ENCODE data around the gene C9orf72. TPM values are rescaled to one million over a fixed set of nuclear protein-coding genes. Genes with fewer than 3 reads are reported as not detected.

C9orf72 gene
- total and polyA plus RNA-seq, 9 of the 15 experiments (the other 6 are each of a cell fraction or from before 2014, with no cell fraction given), result 2.3 to 7.3 (median 4.1) TPM

DNA sequence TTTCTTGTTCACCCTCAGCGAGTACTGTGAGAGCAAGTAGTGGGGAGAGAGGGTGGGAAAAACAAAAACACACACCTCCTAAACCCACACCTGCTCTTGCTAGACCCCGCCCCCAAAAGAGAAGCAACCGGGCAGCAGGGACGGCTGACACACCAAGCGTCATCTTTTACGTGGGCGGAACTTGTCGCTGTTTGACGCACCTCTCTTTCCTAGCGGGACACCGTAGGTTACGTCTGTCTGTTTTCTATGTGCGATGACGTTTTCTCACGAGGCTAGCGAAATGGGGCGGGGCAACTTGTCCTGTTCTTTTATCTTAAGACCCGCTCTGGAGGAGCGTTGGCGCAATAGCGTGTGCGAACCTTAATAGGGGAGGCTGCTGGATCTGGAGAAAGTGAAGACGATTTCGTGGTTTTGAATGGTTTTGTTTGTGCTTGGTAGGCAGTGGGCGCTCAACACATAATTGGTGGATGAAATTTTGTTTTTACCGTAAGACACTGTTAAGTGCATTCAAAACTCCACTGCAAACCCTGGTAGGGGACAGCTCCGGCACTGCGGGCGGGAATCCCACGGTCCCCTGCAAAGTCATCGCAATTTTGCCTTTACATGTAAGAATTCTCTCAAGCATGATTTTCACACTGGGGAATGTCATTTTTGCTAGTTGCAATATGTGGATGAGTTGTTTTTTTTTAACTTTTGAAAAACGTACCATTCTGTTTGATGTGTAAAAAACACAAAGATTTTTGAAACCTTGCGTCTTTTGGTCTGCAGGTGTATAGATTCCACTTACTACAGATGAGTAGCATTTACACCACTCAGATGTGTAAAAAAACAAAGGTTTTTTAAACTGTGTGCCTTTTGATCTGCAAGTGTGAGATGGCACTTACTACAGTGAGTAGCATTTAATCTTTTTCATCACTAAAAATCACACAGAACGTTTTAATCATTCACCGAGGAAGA is 631 bp upstream of the C9orf72 start (continued):
- TF ChIP-seq, protein P1, sequence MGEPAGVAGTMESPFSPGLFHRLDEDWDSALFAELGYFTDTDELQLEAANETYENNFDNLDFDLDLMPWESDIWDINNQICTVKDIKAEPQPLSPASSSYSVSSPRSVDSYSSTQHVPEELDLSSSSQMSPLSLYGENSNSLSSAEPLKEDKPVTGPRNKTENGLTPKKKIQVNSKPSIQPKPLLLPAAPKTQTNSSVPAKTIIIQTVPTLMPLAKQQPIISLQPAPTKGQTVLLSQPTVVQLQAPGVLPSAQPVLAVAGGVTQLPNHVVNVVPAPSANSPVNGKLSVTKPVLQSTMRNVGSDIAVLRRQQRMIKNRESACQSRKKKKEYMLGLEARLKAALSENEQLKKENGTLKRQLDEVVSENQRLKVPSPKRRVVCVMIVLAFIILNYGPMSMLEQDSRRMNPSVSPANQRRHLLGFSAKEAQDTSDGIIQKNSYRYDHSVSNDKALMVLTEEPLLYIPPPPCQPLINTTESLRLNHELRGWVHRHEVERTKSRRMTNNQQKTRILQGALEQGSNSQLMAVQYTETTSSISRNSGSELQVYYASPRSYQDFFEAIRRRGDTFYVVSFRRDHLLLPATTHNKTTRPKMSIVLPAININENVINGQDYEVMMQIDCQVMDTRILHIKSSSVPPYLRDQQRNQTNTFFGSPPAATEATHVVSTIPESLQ (CRISPR knock-in tag; IDR thresholded peaks at IDR 0.05), result no peak
- TF ChIP-seq, protein P2, sequence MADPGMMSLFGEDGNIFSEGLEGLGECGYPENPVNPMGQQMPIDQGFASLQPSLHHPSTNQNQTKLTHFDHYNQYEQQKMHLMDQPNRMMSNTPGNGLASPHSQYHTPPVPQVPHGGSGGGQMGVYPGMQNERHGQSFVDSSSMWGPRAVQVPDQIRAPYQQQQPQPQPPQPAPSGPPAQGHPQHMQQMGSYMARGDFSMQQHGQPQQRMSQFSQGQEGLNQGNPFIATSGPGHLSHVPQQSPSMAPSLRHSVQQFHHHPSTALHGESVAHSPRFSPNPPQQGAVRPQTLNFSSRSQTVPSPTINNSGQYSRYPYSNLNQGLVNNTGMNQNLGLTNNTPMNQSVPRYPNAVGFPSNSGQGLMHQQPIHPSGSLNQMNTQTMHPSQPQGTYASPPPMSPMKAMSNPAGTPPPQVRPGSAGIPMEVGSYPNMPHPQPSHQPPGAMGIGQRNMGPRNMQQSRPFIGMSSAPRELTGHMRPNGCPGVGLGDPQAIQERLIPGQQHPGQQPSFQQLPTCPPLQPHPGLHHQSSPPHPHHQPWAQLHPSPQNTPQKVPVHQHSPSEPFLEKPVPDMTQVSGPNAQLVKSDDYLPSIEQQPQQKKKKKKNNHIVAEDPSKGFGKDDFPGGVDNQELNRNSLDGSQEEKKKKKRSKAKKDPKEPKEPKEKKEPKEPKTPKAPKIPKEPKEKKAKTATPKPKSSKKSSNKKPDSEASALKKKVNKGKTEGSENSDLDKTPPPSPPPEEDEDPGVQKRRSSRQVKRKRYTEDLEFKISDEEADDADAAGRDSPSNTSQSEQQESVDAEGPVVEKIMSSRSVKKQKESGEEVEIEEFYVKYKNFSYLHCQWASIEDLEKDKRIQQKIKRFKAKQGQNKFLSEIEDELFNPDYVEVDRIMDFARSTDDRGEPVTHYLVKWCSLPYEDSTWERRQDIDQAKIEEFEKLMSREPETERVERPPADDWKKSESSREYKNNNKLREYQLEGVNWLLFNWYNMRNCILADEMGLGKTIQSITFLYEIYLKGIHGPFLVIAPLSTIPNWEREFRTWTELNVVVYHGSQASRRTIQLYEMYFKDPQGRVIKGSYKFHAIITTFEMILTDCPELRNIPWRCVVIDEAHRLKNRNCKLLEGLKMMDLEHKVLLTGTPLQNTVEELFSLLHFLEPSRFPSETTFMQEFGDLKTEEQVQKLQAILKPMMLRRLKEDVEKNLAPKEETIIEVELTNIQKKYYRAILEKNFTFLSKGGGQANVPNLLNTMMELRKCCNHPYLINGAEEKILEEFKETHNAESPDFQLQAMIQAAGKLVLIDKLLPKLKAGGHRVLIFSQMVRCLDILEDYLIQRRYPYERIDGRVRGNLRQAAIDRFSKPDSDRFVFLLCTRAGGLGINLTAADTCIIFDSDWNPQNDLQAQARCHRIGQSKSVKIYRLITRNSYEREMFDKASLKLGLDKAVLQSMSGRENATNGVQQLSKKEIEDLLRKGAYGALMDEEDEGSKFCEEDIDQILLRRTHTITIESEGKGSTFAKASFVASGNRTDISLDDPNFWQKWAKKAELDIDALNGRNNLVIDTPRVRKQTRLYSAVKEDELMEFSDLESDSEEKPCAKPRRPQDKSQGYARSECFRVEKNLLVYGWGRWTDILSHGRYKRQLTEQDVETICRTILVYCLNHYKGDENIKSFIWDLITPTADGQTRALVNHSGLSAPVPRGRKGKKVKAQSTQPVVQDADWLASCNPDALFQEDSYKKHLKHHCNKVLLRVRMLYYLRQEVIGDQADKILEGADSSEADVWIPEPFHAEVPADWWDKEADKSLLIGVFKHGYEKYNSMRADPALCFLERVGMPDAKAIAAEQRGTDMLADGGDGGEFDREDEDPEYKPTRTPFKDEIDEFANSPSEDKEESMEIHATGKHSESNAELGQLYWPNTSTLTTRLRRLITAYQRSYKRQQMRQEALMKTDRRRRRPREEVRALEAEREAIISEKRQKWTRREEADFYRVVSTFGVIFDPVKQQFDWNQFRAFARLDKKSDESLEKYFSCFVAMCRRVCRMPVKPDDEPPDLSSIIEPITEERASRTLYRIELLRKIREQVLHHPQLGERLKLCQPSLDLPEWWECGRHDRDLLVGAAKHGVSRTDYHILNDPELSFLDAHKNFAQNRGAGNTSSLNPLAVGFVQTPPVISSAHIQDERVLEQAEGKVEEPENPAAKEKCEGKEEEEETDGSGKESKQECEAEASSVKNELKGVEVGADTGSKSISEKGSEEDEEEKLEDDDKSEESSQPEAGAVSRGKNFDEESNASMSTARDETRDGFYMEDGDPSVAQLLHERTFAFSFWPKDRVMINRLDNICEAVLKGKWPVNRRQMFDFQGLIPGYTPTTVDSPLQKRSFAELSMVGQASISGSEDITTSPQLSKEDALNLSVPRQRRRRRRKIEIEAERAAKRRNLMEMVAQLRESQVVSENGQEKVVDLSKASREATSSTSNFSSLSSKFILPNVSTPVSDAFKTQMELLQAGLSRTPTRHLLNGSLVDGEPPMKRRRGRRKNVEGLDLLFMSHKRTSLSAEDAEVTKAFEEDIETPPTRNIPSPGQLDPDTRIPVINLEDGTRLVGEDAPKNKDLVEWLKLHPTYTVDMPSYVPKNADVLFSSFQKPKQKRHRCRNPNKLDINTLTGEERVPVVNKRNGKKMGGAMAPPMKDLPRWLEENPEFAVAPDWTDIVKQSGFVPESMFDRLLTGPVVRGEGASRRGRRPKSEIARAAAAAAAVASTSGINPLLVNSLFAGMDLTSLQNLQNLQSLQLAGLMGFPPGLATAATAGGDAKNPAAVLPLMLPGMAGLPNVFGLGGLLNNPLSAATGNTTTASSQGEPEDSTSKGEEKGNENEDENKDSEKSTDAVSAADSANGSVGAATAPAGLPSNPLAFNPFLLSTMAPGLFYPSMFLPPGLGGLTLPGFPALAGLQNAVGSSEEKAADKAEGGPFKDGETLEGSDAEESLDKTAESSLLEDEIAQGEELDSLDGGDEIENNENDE (IDR thresholded peaks at IDR 0.05; ENCODE audit: low read depth, low read length), result no peak
- TF ChIP-seq U2AF1 (optimal IDR thresholded peaks at IDR 0.05; ENCODE audit: low read depth, low read length), result no peak
- no peak for TF ChIP-seq SETDB1 (IDR thresholded peaks at IDR 0.05; ENCODE audit: low read length)
- no peak for TF ChIP-seq NR4A1 (CRISPR knock-in tag; IDR thresholded peaks at IDR 0.05)
- no peak for TF ChIP-seq NR4A1 (tag; IDR thresholded peaks at IDR 0.05)
- TF ChIP-seq, protein P3, sequence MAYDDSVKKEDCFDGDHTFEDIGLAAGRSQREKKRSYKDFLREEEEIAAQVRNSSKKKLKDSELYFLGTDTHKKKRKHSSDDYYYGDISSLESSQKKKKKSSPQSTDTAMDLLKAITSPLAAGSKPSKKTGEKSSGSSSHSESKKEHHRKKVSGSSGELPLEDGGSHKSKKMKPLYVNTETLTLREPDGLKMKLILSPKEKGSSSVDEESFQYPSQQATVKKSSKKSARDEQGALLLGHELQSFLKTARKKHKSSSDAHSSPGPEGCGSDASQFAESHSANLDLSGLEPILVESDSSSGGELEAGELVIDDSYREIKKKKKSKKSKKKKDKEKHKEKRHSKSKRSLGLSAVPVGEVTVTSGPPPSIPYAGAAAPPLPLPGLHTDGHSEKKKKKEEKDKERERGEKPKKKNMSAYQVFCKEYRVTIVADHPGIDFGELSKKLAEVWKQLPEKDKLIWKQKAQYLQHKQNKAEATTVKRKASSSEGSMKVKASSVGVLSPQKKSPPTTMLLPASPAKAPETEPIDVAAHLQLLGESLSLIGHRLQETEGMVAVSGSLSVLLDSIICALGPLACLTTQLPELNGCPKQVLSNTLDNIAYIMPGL (CRISPR knock-in tag; IDR thresholded peaks at IDR 0.05), result no peak
- no peak for TF ChIP-seq RNF2 (IDR thresholded peaks at IDR 0.05)
- no peak for TF ChIP-seq PYGO2 (tag; IDR thresholded peaks at IDR 0.05)
- TF ChIP-seq, protein P4, sequence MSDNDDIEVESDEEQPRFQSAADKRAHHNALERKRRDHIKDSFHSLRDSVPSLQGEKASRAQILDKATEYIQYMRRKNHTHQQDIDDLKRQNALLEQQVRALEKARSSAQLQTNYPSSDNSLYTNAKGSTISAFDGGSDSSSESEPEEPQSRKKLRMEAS (CRISPR knock-in tag; IDR thresholded peaks at IDR 0.05), result peak; percentile 28; the same call in 1 of the 2 replicates
- no peak for TF ChIP-seq THRAP3 (IDR thresholded peaks at IDR 0.05; ENCODE audit: borderline replicate concordance)

All from K562 (cell line).